HG03175 (cell line): ENCODE measurements around the gene GABRA6.
"Not testable (repeated sequence)": the region's sequence is repeated elsewhere in the genome, so short reads cannot be mapped to it uniquely, and the experiment has no call there.

Experiments
- ATAC-seq: cut with Tn5 transposase; IDR thresholded peaks from one replicate; pipeline ENCODE4 v1.9.1; 2021; ENCODE audit warnings: mild to moderate bottlenecking, moderate library complexity; ENCODE audit not compliant: unreplicated experiment

The GABRA6 gene

DNA sequence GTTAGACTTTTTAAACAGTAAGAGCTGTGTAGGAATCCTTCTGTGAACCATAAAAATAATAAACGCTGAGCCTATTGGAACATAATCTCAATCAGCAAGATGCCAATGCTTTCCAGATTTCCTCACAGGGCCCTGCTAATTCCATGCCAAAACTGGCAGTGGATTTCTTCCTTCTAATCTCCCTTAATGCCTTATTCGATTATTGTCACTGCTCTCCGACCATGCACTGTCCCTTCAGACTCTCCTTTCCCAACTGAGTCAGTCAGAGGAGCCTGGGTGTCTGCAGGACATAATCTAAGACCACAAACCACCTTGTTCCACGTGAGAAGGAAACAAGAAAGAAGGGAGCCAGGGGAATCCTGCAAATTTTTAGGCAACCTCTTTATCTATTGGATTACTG lies at the start of gene GABRA6:
Gene GABRA6, plus strand, starts transcription at position 261 of the 400 bp plus-strand sequence. CDS start 269 bp downstream, outside the sequence.
- ATAC-seq = no peak

DNA sequence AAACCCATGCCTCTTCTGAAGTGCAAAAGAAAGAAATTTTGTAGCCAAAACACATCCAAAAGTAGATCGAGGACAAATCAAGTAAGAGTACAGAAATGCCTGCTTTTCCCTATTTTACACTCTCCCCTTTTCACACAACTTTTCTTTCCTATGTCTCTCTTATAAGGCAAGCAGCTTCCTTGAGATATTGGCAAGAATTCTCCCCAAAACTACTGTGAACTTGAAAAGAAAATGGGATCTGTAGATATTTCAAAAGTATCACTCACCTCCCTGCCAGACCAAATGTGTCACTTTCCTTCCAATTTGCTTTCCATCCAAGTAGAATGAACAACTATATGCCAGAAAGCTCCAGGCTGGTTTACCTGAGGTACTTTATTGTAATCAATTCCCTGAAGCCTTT lies 47.9 kb upstream of the GABRA6 start:
- no peak for ATAC-seq

DNA sequence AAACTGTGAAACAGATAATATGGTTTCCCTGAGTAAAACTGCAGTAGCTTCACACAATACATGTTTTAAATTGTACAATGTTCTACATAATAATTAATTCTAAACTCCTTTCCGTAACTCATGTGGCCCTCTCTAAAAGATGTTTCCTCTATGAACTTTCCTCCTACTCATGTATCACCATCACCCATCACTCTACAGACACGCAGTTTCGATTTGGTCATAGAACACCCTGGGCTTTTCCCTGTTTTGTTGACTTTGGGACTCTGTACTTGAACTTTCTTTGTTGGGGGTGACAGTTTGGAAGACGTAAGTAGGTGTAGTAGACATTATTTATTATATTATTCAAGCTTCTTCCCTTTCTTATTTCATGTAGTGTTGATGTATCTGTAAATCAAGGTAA lies 44.1 kb upstream of the GABRA6 start:
- no peak for ATAC-seq

DNA sequence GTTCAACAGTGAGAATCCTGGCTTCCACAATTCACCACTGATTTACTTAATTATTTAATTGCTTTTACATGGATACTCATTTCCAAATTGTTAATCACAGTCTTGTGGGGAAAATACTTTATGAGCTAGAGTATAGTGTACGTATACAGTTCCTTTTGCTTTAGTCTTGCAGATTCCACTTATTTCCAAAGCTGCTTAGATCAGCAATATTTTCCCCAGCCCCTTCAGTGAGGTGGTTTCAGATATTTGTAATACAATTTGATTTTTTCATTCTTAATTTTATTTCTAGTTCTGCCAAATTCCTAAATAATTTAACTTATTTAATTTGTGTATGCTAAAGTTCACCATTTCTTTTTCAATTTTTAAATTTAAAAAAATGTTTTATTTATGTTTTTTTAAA lies 40.3 kb upstream of the GABRA6 start:
- no peak for ATAC-seq

DNA sequence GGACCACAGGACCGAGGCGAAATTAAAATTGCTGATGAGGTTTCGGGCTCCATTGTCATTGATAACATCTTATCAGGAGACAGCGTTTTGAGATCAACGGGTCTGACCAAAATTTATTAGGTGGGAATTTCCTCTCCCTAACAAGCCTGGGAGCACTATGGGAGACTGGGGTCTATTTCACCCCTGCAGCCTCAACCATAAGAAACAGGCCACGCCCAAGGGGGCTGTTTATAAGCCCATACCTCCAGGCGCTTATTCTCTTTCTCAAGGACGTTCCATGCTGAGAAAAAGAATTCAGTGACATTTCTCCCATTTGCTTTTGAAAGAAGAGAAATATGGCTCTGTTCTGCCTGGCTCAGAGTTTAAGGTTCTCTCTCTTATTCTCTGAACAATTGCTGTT lies 33.6 kb upstream of the GABRA6 start:
- not testable (repeated sequence) for ATAC-seq

DNA sequence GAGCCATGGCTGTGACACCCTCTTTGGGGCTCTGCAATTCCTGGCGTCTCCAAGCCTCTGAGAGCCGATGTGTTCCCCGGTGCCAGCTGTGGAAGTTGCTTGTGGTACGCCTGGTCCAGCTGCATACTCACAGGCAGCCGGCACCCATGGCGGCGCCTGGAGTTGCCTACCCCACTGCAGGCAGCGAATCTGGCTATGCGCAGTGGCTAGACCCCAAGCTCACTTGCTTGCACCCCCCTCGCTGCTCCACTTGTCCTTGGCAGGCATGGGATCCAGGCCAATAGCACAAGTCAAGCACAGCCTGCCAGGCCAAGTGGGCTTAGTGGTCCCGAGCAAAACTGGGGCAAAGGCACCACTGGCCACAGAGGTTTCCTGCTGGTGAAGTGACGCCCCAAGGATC lies 24.7 kb upstream of the GABRA6 start:
- ATAC-seq = no peak

DNA sequence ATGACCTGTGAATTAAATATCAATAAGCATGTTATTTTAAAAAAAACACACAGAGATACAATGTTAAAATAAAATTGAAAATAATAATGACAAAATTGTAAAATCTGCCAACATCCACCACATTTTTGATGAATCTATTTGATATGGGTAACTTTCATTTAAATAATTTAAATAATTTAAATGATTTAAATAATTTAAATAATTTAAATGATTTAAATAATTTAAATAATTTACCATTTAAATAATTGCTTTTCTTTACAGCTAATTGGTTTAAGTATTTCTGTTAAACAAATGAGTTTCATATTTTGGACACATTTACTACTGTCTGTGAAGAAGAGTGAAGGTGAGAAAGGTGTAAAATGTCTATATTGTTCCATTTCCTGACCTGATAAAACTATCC lies 22.1 kb upstream of the GABRA6 start:
- ATAC-seq = no peak

DNA sequence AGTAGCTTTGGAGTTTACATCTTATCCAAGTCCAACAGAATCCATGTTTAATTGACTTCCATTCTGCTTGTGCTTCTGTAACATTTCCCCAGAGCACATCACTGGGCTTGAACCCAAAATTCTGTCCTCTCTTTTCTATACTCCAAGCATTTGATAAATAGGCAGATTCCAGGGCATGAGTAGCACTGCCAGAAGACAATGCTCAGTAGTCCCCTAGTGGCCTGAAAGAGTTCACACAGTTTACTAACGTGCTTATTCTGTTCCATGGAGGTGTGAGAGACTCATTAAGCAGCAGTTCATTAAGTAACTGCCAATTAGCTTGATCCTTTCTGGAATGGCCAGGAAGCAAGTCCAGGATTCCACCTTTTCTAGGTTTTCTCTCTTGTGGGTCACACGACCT lies 9.4 kb upstream of the GABRA6 start:
- peak; percentile 82 for ATAC-seq

DNA sequence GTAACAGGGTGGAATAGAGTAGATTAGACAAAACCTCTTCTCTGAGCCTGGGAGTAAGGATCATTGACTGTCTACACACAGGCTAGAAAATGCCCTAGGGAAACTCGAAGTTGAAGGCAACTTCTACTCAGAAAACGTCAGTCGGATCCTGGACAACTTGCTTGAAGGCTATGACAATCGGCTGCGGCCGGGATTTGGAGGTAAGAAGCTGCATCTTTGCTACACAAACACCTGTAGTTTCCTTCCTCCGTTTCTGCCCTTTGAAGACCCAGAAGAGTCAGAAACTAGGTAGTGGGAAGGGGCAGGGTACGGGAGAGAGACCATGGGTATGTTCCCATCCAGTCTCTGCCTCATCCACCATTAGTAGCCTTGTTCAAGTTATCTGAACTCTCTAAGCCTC lies 628 bp downstream of the GABRA6 start:
- ATAC-seq = no peak

DNA sequence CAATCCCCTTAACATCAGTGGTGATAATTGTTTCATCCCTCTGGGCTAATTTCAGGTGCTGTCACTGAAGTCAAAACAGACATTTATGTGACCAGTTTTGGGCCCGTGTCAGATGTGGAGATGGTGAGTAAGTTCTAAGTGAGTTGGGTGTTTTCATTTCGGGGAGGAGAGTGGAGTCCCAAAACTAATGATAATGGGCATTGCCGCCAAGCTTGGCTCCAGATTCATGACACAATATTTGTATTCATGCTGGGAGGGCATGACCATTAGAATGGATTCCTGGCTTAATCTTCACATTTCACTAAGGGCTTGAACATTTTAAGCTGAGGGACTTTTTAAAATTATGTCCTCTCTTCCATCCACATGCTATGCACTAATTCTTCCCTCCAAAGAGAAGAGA lies 1.4 kb downstream of the GABRA6 start:
- no peak for ATAC-seq

DNA sequence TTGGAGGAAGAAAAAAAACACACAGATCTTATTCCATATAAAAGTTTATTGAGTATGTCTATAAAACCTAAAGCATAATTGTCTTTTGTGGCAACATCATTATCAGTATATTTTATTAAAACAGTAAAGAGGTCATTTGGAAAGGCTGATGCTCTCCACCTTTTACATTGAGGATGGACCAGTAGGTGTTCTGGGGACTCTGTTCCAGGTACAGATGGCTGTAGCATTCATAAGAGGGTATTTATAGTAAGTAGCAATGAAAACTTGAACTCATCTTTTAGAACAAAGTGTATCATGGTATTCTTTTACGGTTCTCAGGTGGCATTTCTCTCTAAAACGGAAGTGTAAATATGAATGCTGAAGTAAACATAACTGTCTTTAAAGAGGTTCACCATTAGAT lies 1.8 kb downstream of the GABRA6 start:
- no peak for ATAC-seq

DNA sequence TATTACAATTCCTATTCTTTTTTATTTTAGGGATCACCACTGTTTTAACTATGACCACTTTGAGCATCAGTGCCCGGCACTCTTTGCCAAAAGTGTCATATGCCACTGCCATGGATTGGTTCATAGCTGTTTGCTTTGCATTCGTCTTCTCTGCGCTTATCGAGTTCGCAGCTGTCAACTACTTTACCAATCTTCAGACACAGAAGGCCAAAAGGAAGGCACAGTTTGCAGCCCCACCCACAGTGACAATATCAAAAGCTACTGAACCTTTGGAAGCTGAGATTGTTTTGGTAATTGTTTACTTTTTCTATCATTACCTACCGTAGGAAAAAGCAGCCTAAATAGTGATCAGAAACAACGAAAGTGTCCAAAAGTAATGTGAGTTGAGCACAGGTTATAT lies 6.4 kb downstream of the GABRA6 start:
- no peak for ATAC-seq

DNA sequence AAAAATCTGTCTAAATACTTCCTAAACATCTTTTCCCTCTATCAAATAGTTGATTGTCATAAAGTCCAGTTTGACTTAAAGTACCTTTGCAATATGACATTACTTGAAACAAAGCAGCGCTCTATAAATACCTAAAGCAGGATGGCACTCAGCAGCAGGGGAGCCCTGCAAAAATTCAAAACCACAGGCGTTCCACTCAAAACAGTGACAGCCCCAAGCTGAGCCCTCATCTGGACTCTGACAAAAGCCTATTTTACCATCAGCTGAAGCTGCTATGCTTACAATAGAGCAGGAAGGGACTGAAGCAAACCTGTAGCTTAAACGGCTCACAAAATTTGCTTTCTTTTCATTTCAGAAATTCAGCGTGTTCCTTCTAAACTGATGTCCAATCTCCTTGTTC lies 11.5 kb downstream of the GABRA6 start:
- ATAC-seq = no peak

DNA sequence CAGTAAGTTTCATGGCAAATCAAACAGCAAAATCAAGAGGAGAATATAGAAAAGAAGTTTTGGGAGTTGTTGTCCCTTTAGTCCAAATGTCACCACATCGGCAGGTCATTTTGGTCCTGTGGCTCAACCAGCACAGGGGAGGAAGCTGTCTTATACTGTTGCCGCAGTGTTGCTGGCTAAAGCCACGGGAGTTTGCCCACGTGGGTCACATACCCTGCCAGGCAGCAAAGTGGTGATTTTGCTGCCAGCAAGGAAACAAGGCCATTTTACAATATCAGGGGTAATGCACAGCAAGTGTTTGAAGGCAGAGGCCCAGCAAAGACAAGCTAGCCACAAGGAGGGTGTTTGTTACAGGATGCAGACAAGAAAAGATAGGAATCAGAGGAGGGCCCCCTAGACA lies 14.5 kb downstream of the GABRA6 start:
- ATAC-seq = no peak

DNA sequence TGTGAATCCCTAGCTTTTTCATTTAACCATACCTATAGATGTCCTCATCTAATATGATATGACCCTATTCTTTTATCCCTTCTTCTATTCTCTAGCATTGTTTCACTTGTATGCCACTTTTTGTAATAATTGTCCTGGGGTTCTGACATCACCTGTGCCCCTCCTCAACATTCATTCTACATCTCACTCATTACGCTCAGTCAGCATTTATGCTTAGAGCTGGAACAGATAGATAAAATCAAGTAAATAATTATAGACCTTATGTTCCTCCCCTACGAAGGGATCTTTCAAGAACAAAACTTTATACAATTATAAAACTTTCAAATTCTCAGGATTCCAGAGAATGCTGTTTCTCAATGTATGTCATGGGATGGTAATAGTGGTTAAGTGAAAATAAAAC lies 18.0 kb downstream of the GABRA6 start:
- ATAC-seq = no peak

DNA sequence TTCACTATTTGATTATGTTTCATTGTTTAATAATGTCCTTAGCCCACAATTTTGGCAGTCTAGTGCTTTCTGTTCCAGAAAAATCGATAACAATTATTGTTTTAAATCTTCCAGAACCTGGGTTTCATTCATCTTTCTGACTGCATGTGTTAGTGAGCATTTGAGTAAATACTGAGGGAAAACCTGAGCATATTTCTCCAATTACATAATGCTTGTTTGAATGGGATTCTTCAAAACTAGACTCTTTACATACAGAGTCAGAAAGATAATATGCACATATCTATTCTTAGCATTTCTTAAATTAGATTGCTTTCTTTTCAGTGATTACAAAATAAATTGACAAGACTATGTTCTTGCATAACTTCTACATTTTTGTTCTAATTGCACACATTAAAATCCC lies 21.9 kb downstream of the GABRA6 start:
- no peak for ATAC-seq

DNA sequence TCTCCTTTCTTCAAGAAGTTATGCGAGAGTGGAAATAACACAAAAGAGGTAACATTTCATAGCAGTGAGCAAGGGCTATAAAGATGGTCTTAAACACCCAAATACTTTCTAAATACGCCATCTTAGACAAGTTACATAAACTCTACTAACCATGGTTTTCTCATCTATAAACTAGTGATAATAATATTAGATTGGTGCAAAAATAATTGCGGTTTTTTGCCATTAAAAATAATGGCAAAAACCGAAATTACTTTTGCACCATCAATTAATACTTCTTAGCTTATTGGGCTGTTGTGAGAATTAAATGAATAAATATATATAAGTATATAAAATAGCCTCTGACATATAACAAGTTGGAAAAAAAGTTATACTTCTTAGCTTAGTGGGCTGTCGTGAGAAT lies 23.7 kb downstream of the GABRA6 start:
- no peak for ATAC-seq

DNA sequence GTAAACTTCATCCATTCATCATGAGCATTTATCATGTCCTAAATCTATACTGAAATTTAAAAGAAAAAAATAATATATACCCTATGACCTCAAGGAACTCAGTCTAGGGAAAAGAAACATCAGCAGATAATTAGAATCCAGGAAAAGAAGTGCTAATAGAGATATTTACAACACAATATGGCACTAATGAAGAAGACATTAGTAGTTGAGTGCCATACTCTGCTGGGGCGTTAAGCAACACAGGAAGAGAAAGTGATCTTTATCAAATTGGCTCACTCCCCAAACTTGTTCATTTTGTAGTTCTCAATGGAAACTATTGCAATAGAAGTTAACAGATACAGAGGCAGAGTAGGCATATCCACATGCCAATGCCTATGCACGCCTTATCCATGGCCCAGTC lies 27.5 kb downstream of the GABRA6 start:
- ATAC-seq = no peak

DNA sequence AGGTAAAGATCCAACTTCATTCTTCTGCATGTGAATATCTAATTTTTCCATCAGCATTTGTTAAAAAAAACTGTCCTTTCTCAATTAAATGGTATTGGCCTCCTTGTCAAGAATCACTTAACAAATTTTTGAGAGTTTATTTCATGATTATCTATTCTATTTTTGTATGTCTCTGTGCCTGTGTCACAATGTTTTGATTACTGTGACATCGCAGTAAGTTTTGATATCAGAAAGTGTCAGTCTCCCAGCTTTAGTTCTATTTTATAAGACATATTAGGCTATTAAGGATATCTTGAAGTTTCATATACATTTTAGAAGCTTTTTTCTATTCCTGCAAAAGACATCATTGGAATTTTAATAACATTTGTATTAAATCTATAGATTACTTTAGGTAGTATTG lies 33.6 kb downstream of the GABRA6 start:
- no peak for ATAC-seq

DNA sequence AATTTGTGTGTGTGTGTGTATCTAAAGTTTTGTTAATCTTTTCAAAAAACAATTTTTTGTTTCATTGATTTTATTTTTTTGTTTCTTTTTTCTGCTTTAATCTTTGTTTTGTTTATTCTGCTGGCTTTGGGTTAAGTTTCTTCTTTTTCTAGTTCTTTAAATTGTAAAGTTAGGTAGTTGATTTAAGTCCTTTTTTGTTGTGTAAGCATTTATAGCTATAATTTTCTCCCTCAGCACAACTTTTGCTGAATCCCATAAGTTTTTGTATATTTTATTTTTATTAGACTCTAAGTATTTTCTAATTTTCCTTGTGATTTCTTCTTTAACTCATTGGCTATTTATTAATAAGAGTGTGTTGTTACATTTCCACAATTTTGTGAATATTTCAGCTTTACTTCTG lies 34.9 kb downstream of the GABRA6 start:
- no peak for ATAC-seq

DNA sequence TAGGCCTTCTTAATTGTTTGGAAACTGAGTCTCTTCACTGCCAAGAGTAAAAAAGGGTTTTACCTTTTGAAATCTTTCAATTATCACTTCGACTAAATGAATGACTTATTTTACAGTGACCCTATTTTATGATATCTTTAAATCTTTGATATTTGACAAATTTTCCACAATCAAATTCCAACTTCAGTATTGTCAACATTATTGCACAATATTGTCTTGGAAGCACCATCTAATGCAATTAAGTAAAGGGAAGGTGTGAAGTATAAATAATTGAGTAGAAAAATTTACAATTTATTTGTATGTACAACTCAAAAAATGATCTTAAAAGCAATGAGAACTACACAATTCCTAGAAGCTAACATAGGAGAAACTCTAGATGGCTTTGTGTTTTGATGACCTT lies 49.2 kb downstream of the GABRA6 start:
- no peak for ATAC-seq

DNA sequence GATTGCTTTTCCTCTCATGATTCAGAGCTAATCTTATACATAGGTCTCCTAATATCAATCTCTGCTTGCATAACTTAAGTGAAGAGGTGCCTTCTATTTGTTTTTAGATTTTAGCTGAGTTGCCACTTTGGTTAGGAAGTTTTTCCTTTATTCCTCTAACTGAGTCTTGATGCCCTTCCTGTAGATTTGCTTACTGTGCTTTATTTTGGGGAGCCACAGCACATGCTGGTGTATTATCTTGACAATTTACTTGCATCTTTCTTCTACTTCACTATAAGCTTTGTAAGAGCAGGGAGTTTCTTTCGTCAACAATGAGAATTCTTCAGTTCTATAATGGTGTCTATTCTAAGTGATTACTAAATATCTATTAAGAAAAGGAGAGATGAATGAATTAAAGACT lies 54.9 kb downstream of the GABRA6 start:
- ATAC-seq = no peak

DNA sequence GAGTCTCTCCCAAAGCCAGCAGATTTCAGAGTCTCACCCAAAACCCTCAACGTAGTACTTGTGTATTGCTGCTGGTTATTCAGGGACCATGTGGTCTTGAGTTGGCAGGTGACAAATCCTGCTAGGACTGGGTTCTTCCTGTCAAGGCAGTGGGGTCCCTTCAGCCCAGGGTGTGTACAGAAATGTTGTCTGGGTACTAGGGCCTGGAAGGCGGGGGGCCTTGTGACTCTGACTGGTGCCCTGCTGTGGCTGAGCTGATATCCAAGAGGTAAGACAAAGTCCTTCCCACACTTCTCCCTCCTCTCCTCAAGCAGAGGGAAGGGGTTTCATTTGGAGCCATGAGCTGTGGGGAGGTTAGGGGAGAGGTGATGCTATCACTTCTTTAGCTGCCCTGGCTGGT lies 58.8 kb downstream of the GABRA6 start:
- ATAC-seq = no peak

DNA sequence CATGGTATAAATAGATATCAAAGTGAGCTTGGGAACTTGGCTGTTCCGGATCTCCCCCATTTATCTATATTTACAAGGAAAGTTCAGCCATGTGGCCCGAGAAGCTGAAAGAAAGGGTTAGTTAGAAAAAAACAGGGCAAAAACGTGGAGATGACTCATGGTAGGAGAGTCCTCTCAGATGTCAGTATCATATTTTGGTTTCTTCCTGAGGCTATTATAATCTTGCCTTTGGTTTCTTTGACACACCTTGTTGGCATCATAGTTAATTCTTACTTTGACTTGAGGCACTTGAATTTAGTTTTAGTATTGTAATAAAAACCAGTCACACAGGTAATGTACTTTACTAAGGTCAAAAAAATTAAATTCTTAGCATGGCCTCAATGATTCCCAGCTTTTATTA lies 59.9 kb downstream of the GABRA6 start:
- no peak for ATAC-seq
